PC-9 (cell line): ENCODE measurements around the gene IQSEC3.

Source experiments
- EZH2 ChIP-seq: fragments of 200-600 bp; sonication (generic); IDR thresholded peaks from 2 replicates; pipeline ENCODE4 v1.8.0; 2017; ENCODE audit warnings: antibody characterized with exemption, low read depth
- TF ChIP-seq, protein P1 (sequence below): fragments of 200-600 bp; sonication (generic); conservative IDR thresholded peaks from 2 replicates; pipeline ENCODE4 v1.6.1; 2017; ENCODE audit warnings: mixed run types, antibody characterized with exemption, mild to moderate bottlenecking, moderate library complexity

DNA sequence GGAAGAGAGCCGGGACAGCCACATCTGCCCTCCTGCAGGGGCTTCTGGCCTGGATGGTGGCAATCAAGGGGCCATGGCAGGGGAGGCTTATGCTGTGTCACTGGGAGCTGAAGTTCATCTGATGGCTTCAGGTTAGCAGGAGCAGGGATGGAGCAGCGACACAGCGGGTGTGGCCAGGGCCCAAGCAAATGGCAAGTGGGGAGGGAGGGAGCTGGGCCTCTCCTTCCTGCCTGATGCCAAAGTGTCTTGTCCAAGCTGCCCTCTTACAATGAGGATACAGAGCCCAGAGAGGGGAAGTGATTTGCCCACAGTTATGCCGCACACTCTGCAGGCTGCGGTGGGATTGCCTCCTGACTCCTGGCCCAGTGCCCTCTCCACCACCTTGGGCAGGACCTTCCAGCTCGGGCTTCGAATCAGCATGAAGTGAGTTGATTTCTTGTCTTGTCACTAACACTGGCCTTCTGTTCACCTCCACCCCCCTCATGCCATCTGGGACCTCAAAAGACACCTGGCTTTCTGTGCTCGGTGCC is 51.3 kb downstream of the IQSEC3 start:
- TF ChIP-seq, protein P1, sequence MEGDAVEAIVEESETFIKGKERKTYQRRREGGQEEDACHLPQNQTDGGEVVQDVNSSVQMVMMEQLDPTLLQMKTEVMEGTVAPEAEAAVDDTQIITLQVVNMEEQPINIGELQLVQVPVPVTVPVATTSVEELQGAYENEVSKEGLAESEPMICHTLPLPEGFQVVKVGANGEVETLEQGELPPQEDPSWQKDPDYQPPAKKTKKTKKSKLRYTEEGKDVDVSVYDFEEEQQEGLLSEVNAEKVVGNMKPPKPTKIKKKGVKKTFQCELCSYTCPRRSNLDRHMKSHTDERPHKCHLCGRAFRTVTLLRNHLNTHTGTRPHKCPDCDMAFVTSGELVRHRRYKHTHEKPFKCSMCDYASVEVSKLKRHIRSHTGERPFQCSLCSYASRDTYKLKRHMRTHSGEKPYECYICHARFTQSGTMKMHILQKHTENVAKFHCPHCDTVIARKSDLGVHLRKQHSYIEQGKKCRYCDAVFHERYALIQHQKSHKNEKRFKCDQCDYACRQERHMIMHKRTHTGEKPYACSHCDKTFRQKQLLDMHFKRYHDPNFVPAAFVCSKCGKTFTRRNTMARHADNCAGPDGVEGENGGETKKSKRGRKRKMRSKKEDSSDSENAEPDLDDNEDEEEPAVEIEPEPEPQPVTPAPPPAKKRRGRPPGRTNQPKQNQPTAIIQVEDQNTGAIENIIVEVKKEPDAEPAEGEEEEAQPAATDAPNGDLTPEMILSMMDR, result no peak
- no peak for TF ChIP-seq EZH2
